IMR-90 (cell line): Measurements from ENCODE around the gene RAB8B. TPM values are rescaled to one million over a fixed set of nuclear protein-coding genes. Genes with fewer than 3 reads are reported as not detected.

Experiments
- ATAC-seq: fragments of 200-7000 bp; cut with Tn5 transposase; 2 replicates; pipeline ENCODE4 v1.9.1; 2020; ENCODE audit warnings: low read depth, mild to moderate bottlenecking, moderate library complexity
- BruUV-seq: library from RNA; stranded (reverse); fragments of 400-500 nt; replicated peaks from 2 replicates; lab custom pipeline; 2021; lab: Mats Ljungman, UMichigan
- CTCF ChIA-PET: fragments of 300-600 bp; formaldehyde crosslinking; extraction: SDS; loops from one replicate; lab custom pipeline; 2021; ENCODE audit warnings: antibody characterized with exemption; lab: Yijun Ruan, JAX
- POLR2A ChIA-PET: fragments of 300-600 bp; sonication (Branson Sonifier 250); formaldehyde crosslinking; loops from one replicate; lab custom pipeline; 2022; ENCODE audit warnings: antibody characterized with exemption; ENCODE audit not compliant: unreplicated experiment; lab: Charles Lee
- DNase-seq: peaks from one replicate; pipeline ENCODE4 v3.0.0; 2013
- H2AFZ ChIP-seq: replicated peaks from 2 replicates; pipeline ENCODE3; 2013; ENCODE audit warnings: low read length, mild to moderate bottlenecking; ENCODE audit not compliant: poor library complexity
- H2AK5ac ChIP-seq: 2 replicates; pipeline ENCODE4 v1.6.1; 2013; ENCODE audit warnings: low read depth, low read length, inconsistent platforms
- H2AK9ac ChIP-seq: replicated peaks from 2 replicates; pipeline ENCODE3; 2013; ENCODE audit warnings: mild to moderate bottlenecking, low read depth, low read length, moderate library complexity; ENCODE audit not compliant: poor library complexity
- H2BK120ac ChIP-seq: 2 replicates; pipeline ENCODE4 v1.6.1; 2013; ENCODE audit warnings: low read depth, low read length, inconsistent platforms
- H2BK15ac ChIP-seq: 3 replicates; pipeline ENCODE4 v1.6.1; 2013; ENCODE audit warnings: low read depth, low read length, inconsistent platforms
- H2BK20ac ChIP-seq: 2 replicates; pipeline ENCODE4 v1.6.1; 2013; ENCODE audit warnings: low read depth, mild to moderate bottlenecking, inconsistent platforms, low read length, moderate library complexity
- H2BK5ac ChIP-seq: 2 replicates; pipeline ENCODE4 v1.6.1; 2013; ENCODE audit warnings: mild to moderate bottlenecking, low read depth, low read length, inconsistent platforms; ENCODE audit not compliant: poor library complexity, severe bottlenecking
- H3K14ac ChIP-seq: replicated peaks from 2 replicates; pipeline ENCODE4 v1.6.1; 2013; ENCODE audit warnings: low read depth, low read length, inconsistent platforms
- H3K18ac ChIP-seq: 2 replicates; pipeline ENCODE4 v1.6.1; 2013; ENCODE audit warnings: low read depth, low read length, control low read depth
- H3K23ac ChIP-seq: 2 replicates; pipeline ENCODE4 v1.6.1; 2013; ENCODE audit warnings: low read depth, low read length, inconsistent platforms
- H3K27ac ChIP-seq: 2 replicates; pipeline ENCODE4 v1.5.1; 2013; ENCODE audit warnings: mild to moderate bottlenecking, control low read depth, low read length; ENCODE audit not compliant: insufficient read depth
- H3K27me3 ChIP-seq: 2 replicates; pipeline ENCODE4 v1.6.1; 2013; ENCODE audit warnings: low read length; ENCODE audit not compliant: control insufficient read depth, insufficient read depth
- H3K36me3 ChIP-seq: 2 replicates; pipeline ENCODE4 v1.6.1; 2013; ENCODE audit warnings: low read length, mixed read lengths; ENCODE audit not compliant: control insufficient read depth, insufficient read depth
- H3K4ac ChIP-seq: 2 replicates; pipeline ENCODE4 v1.6.1; 2013; ENCODE audit warnings: low read depth, low read length, inconsistent platforms
- H3K4me1 ChIP-seq: 2 replicates; pipeline ENCODE4 v1.6.1; 2013; ENCODE audit warnings: low read length, mixed read lengths; ENCODE audit not compliant: control insufficient read depth, insufficient read depth
- H3K4me2 ChIP-seq: 2 replicates; pipeline ENCODE4 v1.6.1; 2013; ENCODE audit warnings: low read depth, mild to moderate bottlenecking, control low read depth, low read length, moderate library complexity
- H3K4me3 ChIP-seq: 2 replicates; pipeline ENCODE4 v1.5.1; 2013; ENCODE audit warnings: low read depth, mild to moderate bottlenecking, control low read depth, low read length, moderate library complexity; ENCODE audit not compliant: insufficient read depth
- H3K56ac ChIP-seq: 2 replicates; pipeline ENCODE4 v1.6.1; 2013; ENCODE audit warnings: low read length, inconsistent platforms; ENCODE audit not compliant: insufficient read depth; ENCODE audit errors: extremely low read depth
- H3K79me1 ChIP-seq, 2 experiments: 2 replicates each; pipeline ENCODE4 v1.6.1; 2013; ENCODE audit warnings: low read length in 2 of 2, inconsistent platforms in 1 of 2, low read depth in 1 of 2
- H3K9ac ChIP-seq: 2 replicates; pipeline ENCODE4 v1.6.1; 2013; ENCODE audit warnings: low read depth, low read length, control low read depth
- H3K9me1 ChIP-seq: 2 replicates; pipeline ENCODE4 v1.6.1; 2013; ENCODE audit warnings: low read length, inconsistent platforms; ENCODE audit not compliant: insufficient read depth
- H3K9me3 ChIP-seq: 2 replicates; pipeline ENCODE4 v1.6.1; 2013; ENCODE audit warnings: low read length; ENCODE audit not compliant: control insufficient read depth, insufficient read depth
- H4K20me1 ChIP-seq: 2 replicates; pipeline ENCODE4 v1.6.1; 2013; ENCODE audit warnings: low read length, inconsistent platforms; ENCODE audit not compliant: insufficient read depth
- H4K5ac ChIP-seq: 2 replicates; pipeline ENCODE4 v1.6.1; 2013; ENCODE audit warnings: mild to moderate bottlenecking, low read depth, low read length, control low read depth
- H4K8ac ChIP-seq, 2 experiments: 2 replicates each; pipeline ENCODE4 v1.6.1; 2013; ENCODE audit warnings: low read depth in 2 of 2, low read length in 2 of 2, control low read depth in 1 of 2, inconsistent platforms in 1 of 2
- H4K91ac ChIP-seq: 2 replicates; pipeline ENCODE4 v1.6.1; 2013; ENCODE audit warnings: low read depth, low read length, inconsistent platforms; ENCODE audit not compliant: insufficient read depth
- BHLHE40 ChIP-seq: fragments of 150-350 bp; IDR thresholded peaks from 2 replicates; pipeline ENCODE4 v1.6.1; 2016; ENCODE audit warnings: mild to moderate bottlenecking, low read depth, low read length
- CEBPB ChIP-seq: IDR thresholded peaks from 2 replicates; pipeline ENCODE4 v1.6.1; 2012; ENCODE audit warnings: low read depth, low read length, improper control_type of control experiment
- CHD1 ChIP-seq: IDR thresholded peaks from 2 replicates; pipeline ENCODE4 v1.6.1; 2012; ENCODE audit warnings: low read depth, low read length, improper control_type of control experiment
- CTCF ChIP-seq: conservative IDR thresholded peaks from 2 replicates; pipeline ENCODE4 v1.5.1; 2012; ENCODE audit warnings: mild to moderate bottlenecking, low read depth, low read length, improper control_type of control experiment
- ELK1 ChIP-seq: fragments of 150-350 bp; IDR thresholded peaks from 2 replicates; pipeline ENCODE4 v1.6.1; 2016; ENCODE audit warnings: low read depth, mild to moderate bottlenecking, low read length, moderate library complexity, borderline replicate concordance
- FOS ChIP-seq: fragments of 150-350 bp; IDR thresholded peaks from 2 replicates; pipeline ENCODE4 v1.6.1; 2016; ENCODE audit warnings: low read depth, low read length
- MAFK ChIP-seq: IDR thresholded peaks from 2 replicates; pipeline ENCODE4 v1.6.1; 2012; ENCODE audit warnings: low read depth, low read length, improper control_type of control experiment
- MAZ ChIP-seq: IDR thresholded peaks from 2 replicates; pipeline ENCODE4 v1.6.1; 2012; ENCODE audit warnings: low read depth, mild to moderate bottlenecking, low read length, improper control_type of control experiment, moderate library complexity, borderline replicate concordance
- MXI1 ChIP-seq: IDR thresholded peaks from 2 replicates; pipeline ENCODE4 v1.6.1; 2012; ENCODE audit warnings: low read depth, mild to moderate bottlenecking, low read length, moderate library complexity, borderline replicate concordance
- NFE2L2 ChIP-seq: fragments of 150-350 bp; IDR thresholded peaks from 2 replicates; pipeline ENCODE4 v1.6.1; 2016; ENCODE audit warnings: low read depth, mild to moderate bottlenecking, low read length
- POLR2A ChIP-seq: IDR thresholded peaks from 2 replicates; pipeline ENCODE4 v1.6.1; 2012; ENCODE audit warnings: mild to moderate bottlenecking, low read depth, low read length
- RAD21 ChIP-seq: IDR thresholded peaks from 2 replicates; pipeline ENCODE4 v1.6.1; 2012; ENCODE audit warnings: low read length, improper control_type of control experiment
- RCOR1 ChIP-seq: IDR thresholded peaks from 2 replicates; pipeline ENCODE4 v1.6.1; 2012; ENCODE audit warnings: mild to moderate bottlenecking, low read length, improper control_type of control experiment; ENCODE audit not compliant: insufficient replicate concordance
- RFX5 ChIP-seq: IDR thresholded peaks from 2 replicates; pipeline ENCODE4 v1.8.0; 2012; ENCODE audit warnings: low read depth, mild to moderate bottlenecking, low read length, moderate library complexity
- SMC3 ChIP-seq: fragments of 150-350 bp; IDR thresholded peaks from 2 replicates; pipeline ENCODE4 v1.6.1; 2016; ENCODE audit warnings: low read depth, mild to moderate bottlenecking, antibody characterized with exemption, low read length, moderate library complexity
- USF2 ChIP-seq: fragments of 150-350 bp; IDR thresholded peaks from 2 replicates; pipeline ENCODE4 v1.6.1; 2017; ENCODE audit warnings: mild to moderate bottlenecking, antibody characterized with exemption, low read length, low read depth
- WGBS, 2 experiments: methylation state at CpG; one replicate each; pipeline versions ENCODE4 v1.1.5 to v1.1.7; 2013; ENCODE audit warnings: missing lambda C conversion rate in 2 of 2; ENCODE audit not compliant: insufficient read length in 1 of 2; ENCODE audit errors: extremely low coverage in 2 of 2; 5-methylcytosine and 5-hydroxymethylcytosine counted together
- dilution Hi-C: fragments of 300-500 bp; cut with HindIII; formaldehyde crosslinking; loops from one replicate; pipeline ENCODE4 v1.14.3; 2018; ENCODE audit warnings: low sequenced_read_pairs; ENCODE audit not compliant: unreplicated experiment
- in situ Hi-C: fragments of 300-500 bp; cut with MboI; formaldehyde crosslinking; loops from 3 replicates; pipeline ENCODE4 v1.14.3; 2019; ENCODE audit warnings: low sequenced_read_pairs, inconsistent platforms, mixed read lengths
- intact Hi-C: fragments of 100-400 bp; cut with micrococcal nuclease; formaldehyde crosslinking; loops from 2 replicates; pipeline ENCODE4 v1.10.0; 2022
- polyA plus RNA-seq, 3 experiments: library from polyadenylated mRNA; depleted of rRNA; stranded (reverse); fragments of >200 nt; gene quantifications; 2 replicates each; pipeline ENCODE4 v1.2.3, GENCODE V29; 2012; ENCODE audit warnings: low replicate concordance in 1 of 3
- total RNA-seq: library from RNA; depleted of rRNA; stranded (reverse); fragments of >200 nt; gene quantifications from 2 replicates; pipeline ENCODE4 v1.2.3, GENCODE V29; 2012

The RAB8B gene
- total and polyA plus RNA-seq, 2 of the 4 experiments (the other 2 are of a cell fraction): 19.4 to 29.4 TPM

GRCh38 chr15:63255489-63255990, 66.1 kb downstream of the RAB8B start:
- DNase-seq (no peak), ATAC-seq (no peak)
- H2AK5ac ChIP-seq: no peak overlapping the region
- no peak overlapping the region for H2BK15ac ChIP-seq
- H2AK9ac ChIP-seq: no peak overlapping the region
- WGBS, 2 experiments: no CpG with 5 or more reads among the region's 1 CpG
- H3K4ac ChIP-seq: no peak overlapping the region
- POLR2A ChIA-PET: no interaction called here
- H2AFZ ChIP-seq: no peak overlapping the region
- dilution Hi-C loops: no loop called here
- H3K27me3 ChIP-seq: no peaks in the 10 kb centered on the region
- H2BK20ac ChIP-seq: no peak overlapping the region
- TF ChIP-seq MXI1 (no peak), FOS (no peak), CEBPB (no peak), POLR2A (no peak), USF2 (no peak), RAD21 (no peak), NFE2L2 (no peak), MAZ (no peak), CHD1 (no peak), RCOR1 (no peak), CTCF (no peak), ELK1 (no peak), BHLHE40 (no peak), SMC3 (no peak), RFX5 (no peak), MAFK (no peak)
- no peak overlapping the region for H3K23ac ChIP-seq
- H3K9me1 ChIP-seq: peaks cover 8% of the 10 kb centered on the region; the same call in 1 of the 2 replicates
- peaks cover 10% of the 10 kb centered on the region for H3K4me1 ChIP-seq
- no peak overlapping the region for H3K4me3 ChIP-seq
- CTCF ChIA-PET: interaction anchor here (0.6 kb wide), 1 partner anchor 733 kb away, joined by 3 read pairs; no protein-coding TSS in a partner anchor
- H3K14ac ChIP-seq: no peak overlapping the region
- H4K91ac ChIP-seq: no peak overlapping the region
- no peak overlapping the region for H3K27ac ChIP-seq
- H3K9ac ChIP-seq: no peak overlapping the region
- peaks cover 16 to 28% of the 10 kb centered on the region in 2 experiments; a peak in 3 of 4 replicates for H3K79me1 ChIP-seq
- no TSS peak for BruUV-seq
- no peak overlapping the region for H3K18ac ChIP-seq
- no peak overlapping the region for H4K5ac ChIP-seq
- H3K4me2 ChIP-seq: no peak overlapping the region
- H3K36me3 ChIP-seq: peaks cover 16% of the 10 kb centered on the region
- in situ Hi-C loops: no loop called here
- H4K8ac ChIP-seq: no peak overlapping the region
- no peak overlapping the region for H2BK120ac ChIP-seq
- peaks cover 3% of the 10 kb centered on the region; the same call in 1 of the 2 replicates for H4K20me1 ChIP-seq
- no peaks in the 10 kb centered on the region for H3K9me3 ChIP-seq
- intact Hi-C loops: loop anchor here (5.0 kb wide), 1 partner anchor 98 kb away; the partner anchor contains the start of gene RPS27L
- no peak overlapping the region for H3K56ac ChIP-seq
- H2BK5ac ChIP-seq: no peak overlapping the region
